Activated effector memory CD4-positive, alpha-beta T cell treated with anti-CD3 and anti-CD28 coated beads, Interleukin-2, amount 50 U/mL, for 16 hours (primary cell): ENCODE results near the gene COL1A2.

Source experiments
- DNase-seq: peaks from one replicate; pipeline ENCODE4 v3.0.0-alpha.2; 2020

Gene COL1A2

GRCh38 chr7:94394437-94395140, at the start of gene COL1A2:
COL1A2 (plus strand) TSS chr7:94394895; CDS start chr7:94395032, 137 bp downstream.
- DNase-seq, result no peak

- DNase-seq, result no peak
Measured at GRCh38 chr7:94345907-94346306, 48.8 kb upstream of the COL1A2 start.

GRCh38 chr7:94348142-94348541, 46.6 kb upstream of the COL1A2 start:
- no peak for DNase-seq

GRCh38 chr7:94350734-94351133, 44.0 kb upstream of the COL1A2 start:
- no peak for DNase-seq

- no peak for DNase-seq
Measured at GRCh38 chr7:94351703-94352102, 43.0 kb upstream of the COL1A2 start.

- DNase-seq, result no peak
Measured at GRCh38 chr7:94352887-94353286, 41.8 kb upstream of the COL1A2 start.

- no peak for DNase-seq
Measured at GRCh38 chr7:94354953-94355352, 39.7 kb upstream of the COL1A2 start.

- DNase-seq, result no peak
Measured at GRCh38 chr7:94355454-94355853, 39.2 kb upstream of the COL1A2 start.

- DNase-seq, result no peak
Measured at GRCh38 chr7:94357076-94357475, 37.6 kb upstream of the COL1A2 start.

- DNase-seq, result no peak
Measured at GRCh38 chr7:94360926-94361325, 33.8 kb upstream of the COL1A2 start.

- DNase-seq, result no peak
Measured at GRCh38 chr7:94362276-94362675, 32.4 kb upstream of the COL1A2 start.

GRCh38 chr7:94364816-94365215, 29.9 kb upstream of the COL1A2 start:
- no peak for DNase-seq

- no peak for DNase-seq
Measured at GRCh38 chr7:94366163-94366562, 28.5 kb upstream of the COL1A2 start.

- no peak for DNase-seq
Measured at GRCh38 chr7:94366832-94367231, 27.9 kb upstream of the COL1A2 start.

- no peak for DNase-seq
Measured at GRCh38 chr7:94367949-94368348, 26.7 kb upstream of the COL1A2 start.

GRCh38 chr7:94368371-94368791, 26.3 kb upstream of the COL1A2 start:
- no peak for DNase-seq

- no peak for DNase-seq
Measured at GRCh38 chr7:94374231-94374630, 20.5 kb upstream of the COL1A2 start.

GRCh38 chr7:94374721-94375566, 19.8 kb upstream of the COL1A2 start:
- DNase-seq, result no peak

GRCh38 chr7:94375691-94376090, 19.0 kb upstream of the COL1A2 start:
- no peak for DNase-seq

- DNase-seq, result no peak
Measured at GRCh38 chr7:94376281-94376680, 18.4 kb upstream of the COL1A2 start.

GRCh38 chr7:94378356-94378755, 16.3 kb upstream of the COL1A2 start:
- no peak for DNase-seq

GRCh38 chr7:94380264-94380663, 14.4 kb upstream of the COL1A2 start:
- no peak for DNase-seq

GRCh38 chr7:94382132-94382531, 12.6 kb upstream of the COL1A2 start:
- DNase-seq, result no peak

GRCh38 chr7:94382746-94383145, 11.9 kb upstream of the COL1A2 start:
- DNase-seq, result no peak
